Measurements from ENCODE around the gene RPS6KA1. TPM values are rescaled to one million over a fixed set of nuclear protein-coding genes. Genes with fewer than 3 reads are reported as not detected.

Gene RPS6KA1
- total and polyA plus RNA-seq, 2 of the 13 experiments (the other 11 are each of a cell fraction or from before 2014, with no cell fraction given) = 19.6 to 24.2 TPM

DNA sequence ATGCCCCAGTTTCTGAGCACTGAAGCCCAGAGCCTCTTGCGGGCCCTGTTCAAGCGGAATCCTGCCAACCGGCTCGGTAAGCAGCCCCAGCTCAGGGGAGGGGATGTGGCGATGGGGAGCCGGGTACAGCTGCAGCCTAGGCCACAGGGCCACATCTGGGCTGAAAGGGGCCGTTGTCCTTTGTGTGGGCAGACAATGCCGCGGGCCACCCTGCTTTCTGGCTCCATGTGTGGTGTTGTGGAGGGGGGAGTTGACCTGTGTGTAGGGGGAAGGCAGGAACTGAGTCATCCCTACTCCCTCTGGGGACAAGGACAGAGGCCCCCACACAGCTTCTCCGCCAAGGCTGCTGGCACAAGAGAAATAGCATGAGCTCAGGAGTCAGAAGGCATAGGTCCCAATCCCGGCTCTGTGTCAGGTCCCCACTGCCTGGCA lies 26.0 kb downstream of the RPS6KA1 start (continued):
- TF ChIP-seq SIN3B (IDR thresholded peaks at IDR 0.05; ENCODE audit: low read length) (no peak), NR2C2 (CRISPR knock-in tag; IDR thresholded peaks at IDR 0.05; ENCODE audit: borderline replicate concordance) (peak; percentile 16; the same call in 1 of the 2 replicates), PRDM4 (CRISPR knock-in tag; IDR thresholded peaks at IDR 0.05; ENCODE audit: borderline replicate concordance) (no peak), ZNF383 (CRISPR knock-in tag; IDR thresholded peaks at IDR 0.05; ENCODE audit: borderline replicate concordance) (no peak), HNRNPK (IDR thresholded peaks at IDR 0.05; ENCODE audit: low read depth, low read length, poor library complexity, severe bottlenecking) (no peak), ZNF24 (IDR thresholded peaks at IDR 0.05) (no peak), NFYB (CRISPR knock-in tag; IDR thresholded peaks at IDR 0.05) (no peak), ZNF205 (CRISPR knock-in tag; IDR thresholded peaks at IDR 0.05) (no peak), ZNF552 (CRISPR knock-in tag; IDR thresholded peaks at IDR 0.05; ENCODE audit: borderline replicate concordance) (no peak), ZNF672 (CRISPR knock-in tag; IDR thresholded peaks at IDR 0.05) (no peak), PHF5A (CRISPR knock-in tag; IDR thresholded peaks at IDR 0.05; ENCODE audit: low read depth, unreplicated experiment) (no peak), RBFOX2 (IDR thresholded peaks at IDR 0.05; ENCODE audit: low read depth, low read length) (0 out of 2 replicates have a peak, but pooled peaks have one; percentile 26), ZNF503 (CRISPR knock-in tag; IDR thresholded peaks at IDR 0.05) (no peak), NFAT5 (CRISPR knock-in tag; IDR thresholded peaks at IDR 0.05) (no peak), RELA (CRISPR knock-in tag; IDR thresholded peaks at IDR 0.05) (no peak), PAWR (CRISPR knock-in tag; IDR thresholded peaks at IDR 0.05; ENCODE audit: borderline replicate concordance) (no peak)
- TF ChIP-seq, protein P1, sequence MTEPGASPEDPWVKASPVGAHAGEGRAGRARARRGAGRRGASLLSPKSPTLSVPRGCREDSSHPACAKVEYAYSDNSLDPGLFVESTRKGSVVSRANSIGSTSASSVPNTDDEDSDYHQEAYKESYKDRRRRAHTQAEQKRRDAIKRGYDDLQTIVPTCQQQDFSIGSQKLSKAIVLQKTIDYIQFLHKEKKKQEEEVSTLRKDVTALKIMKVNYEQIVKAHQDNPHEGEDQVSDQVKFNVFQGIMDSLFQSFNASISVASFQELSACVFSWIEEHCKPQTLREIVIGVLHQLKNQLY (CRISPR knock-in tag; IDR thresholded peaks at IDR 0.05) = no peak; the same call in 1 of the 2 replicates
